GM19193 (cell line): ENCODE measurements around the gene MX1.
A peak's percentile ranks its signal among the peaks of the same experiment; 100 is the strongest.

Experiments
- POLR2A ChIP-seq: IDR thresholded peaks from 4 replicates; pipeline ENCODE4 v1.6.1; 2011; ENCODE audit not compliant: insufficient read depth, insufficient read length; ENCODE audit errors: extremely low read depth

MX1 gene

GRCh38 chr21:41425954-41426675 is at the start of gene MX1:
Gene MX1 (plus strand): TSS chr21:41426239. CDS start chr21:41432071, 5,832 bp downstream.
- TF ChIP-seq POLR2A: peak; percentile 99

GRCh38 chr21:41377715-41378114 is 48.3 kb upstream of the MX1 start:
- peak; percentile 31 for TF ChIP-seq POLR2A

- no peak for TF ChIP-seq POLR2A
Measured at GRCh38 chr21:41378849-41379248, 47.2 kb upstream of the MX1 start.

- no peak for TF ChIP-seq POLR2A
Measured at GRCh38 chr21:41379901-41380300, 46.1 kb upstream of the MX1 start.

- TF ChIP-seq POLR2A: no peak
Measured at GRCh38 chr21:41381731-41382130, 44.3 kb upstream of the MX1 start.

GRCh38 chr21:41387042-41387819 is 38.8 kb upstream of the MX1 start:
- TF ChIP-seq POLR2A: no peak

GRCh38 chr21:41387824-41388223 is 38.2 kb upstream of the MX1 start:
- TF ChIP-seq POLR2A: no peak

- no peak for TF ChIP-seq POLR2A
Measured at GRCh38 chr21:41388259-41388658, 37.8 kb upstream of the MX1 start.

- TF ChIP-seq POLR2A: no peak
Measured at GRCh38 chr21:41390043-41390639, 35.9 kb upstream of the MX1 start.

GRCh38 chr21:41393876-41394465 is 32.1 kb upstream of the MX1 start:
- no peak for TF ChIP-seq POLR2A

- no peak for TF ChIP-seq POLR2A
Measured at GRCh38 chr21:41396558-41397075, 29.4 kb upstream of the MX1 start.

- no peak for TF ChIP-seq POLR2A
Measured at GRCh38 chr21:41397471-41397891, 28.6 kb upstream of the MX1 start.

GRCh38 chr21:41398251-41398650 is 27.8 kb upstream of the MX1 start:
- no peak for TF ChIP-seq POLR2A

- no peak for TF ChIP-seq POLR2A
Measured at GRCh38 chr21:41398831-41399230, 27.2 kb upstream of the MX1 start.

- TF ChIP-seq POLR2A: no peak
Measured at GRCh38 chr21:41399246-41399800, 26.7 kb upstream of the MX1 start.
